ENCODE measurements around the gene EVC. TPM values are rescaled to one million over a fixed set of nuclear protein-coding genes. Genes with fewer than 3 reads are reported as not detected.

The EVC gene
- total RNA-seq, 4 donors from 2014 or later, result 8.3 to 37.0 (median 19.3) TPM

GRCh38 chr4:5782829-5783476, 72.0 kb downstream of the EVC start:
- TF ChIP-seq CTCF (IDR thresholded peaks at IDR 0.05; ENCODE audit: low read depth), result no peak

GRCh38 chr4:5783486-5783885, 72.5 kb downstream of the EVC start:
- TF ChIP-seq CTCF (IDR thresholded peaks at IDR 0.05; ENCODE audit: low read depth), result no peak

GRCh38 chr4:5784021-5784420, 73.0 kb downstream of the EVC start:
- no peak for TF ChIP-seq CTCF (IDR thresholded peaks at IDR 0.05; ENCODE audit: low read depth)

GRCh38 chr4:5784960-5785611, 74.1 kb downstream of the EVC start:
- TF ChIP-seq CTCF (IDR thresholded peaks at IDR 0.05; ENCODE audit: low read depth), result no peak

- TF ChIP-seq CTCF (IDR thresholded peaks at IDR 0.05; ENCODE audit: low read depth), result no peak
Measured at GRCh38 chr4:5785806-5786680, 75.0 kb downstream of the EVC start.

GRCh38 chr4:5787311-5787710, 76.3 kb downstream of the EVC start:
- no peak for TF ChIP-seq CTCF (IDR thresholded peaks at IDR 0.05; ENCODE audit: low read depth)

- no peak for TF ChIP-seq CTCF (IDR thresholded peaks at IDR 0.05; ENCODE audit: low read depth)
Measured at GRCh38 chr4:5788144-5788543, 77.1 kb downstream of the EVC start.

All from subcutaneous adipose tissue (tissue), 4 donors.